D341Med (cell line): ENCODE data around the gene IGF2R.
"Not testable (repeated sequence)": the region's sequence is repeated elsewhere in the genome, so short reads cannot be mapped to it uniquely, and the experiment has no call there.

Source experiments
- DNase-seq: peaks from one replicate; pipeline ENCODE4 v3.0.0; 2012; ENCODE audit warnings: low spot score

IGF2R gene

DNA sequence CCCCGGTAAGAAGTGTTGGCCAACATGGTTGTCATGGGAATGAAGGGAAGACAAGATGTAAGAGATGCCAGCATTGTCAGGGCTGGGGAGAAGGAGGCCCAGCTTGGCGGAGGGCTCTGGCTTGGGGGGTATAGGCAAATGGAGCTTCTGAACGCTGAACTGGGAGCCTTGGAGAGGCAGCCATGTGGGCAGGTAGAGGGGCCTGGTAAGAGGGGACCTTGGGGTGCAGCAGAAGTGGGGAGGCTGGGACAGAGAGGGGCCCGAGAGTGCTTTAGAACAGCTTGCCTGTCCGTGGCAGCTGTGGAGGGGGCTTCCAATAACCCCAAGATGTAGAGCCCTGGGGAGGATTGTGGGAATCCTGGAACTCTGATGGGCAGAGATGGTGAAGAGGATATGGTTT lies 155.7 kb downstream of the IGF2R start:
- no peak for DNase-seq

DNA sequence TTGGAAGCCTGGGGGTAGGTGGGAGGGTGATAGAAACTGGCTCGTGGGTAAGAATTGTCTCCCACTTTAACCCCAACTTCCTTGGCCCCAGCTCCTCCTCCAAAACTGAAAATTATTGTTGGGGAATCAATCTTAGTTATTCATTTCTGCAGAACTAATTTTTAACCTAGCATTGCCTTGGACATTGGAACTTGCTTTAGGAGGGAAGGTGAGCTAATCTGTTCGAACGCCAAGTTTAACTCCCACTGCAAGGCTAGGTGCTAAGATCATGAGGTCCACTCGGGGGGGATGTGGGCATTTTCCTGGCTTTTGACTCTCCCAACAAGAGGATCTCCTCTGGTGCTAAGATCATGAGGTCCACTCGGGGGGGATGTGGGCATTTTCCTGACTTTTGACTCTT lies 156.2 kb downstream of the IGF2R start:
- not testable (repeated sequence) for DNase-seq

DNA sequence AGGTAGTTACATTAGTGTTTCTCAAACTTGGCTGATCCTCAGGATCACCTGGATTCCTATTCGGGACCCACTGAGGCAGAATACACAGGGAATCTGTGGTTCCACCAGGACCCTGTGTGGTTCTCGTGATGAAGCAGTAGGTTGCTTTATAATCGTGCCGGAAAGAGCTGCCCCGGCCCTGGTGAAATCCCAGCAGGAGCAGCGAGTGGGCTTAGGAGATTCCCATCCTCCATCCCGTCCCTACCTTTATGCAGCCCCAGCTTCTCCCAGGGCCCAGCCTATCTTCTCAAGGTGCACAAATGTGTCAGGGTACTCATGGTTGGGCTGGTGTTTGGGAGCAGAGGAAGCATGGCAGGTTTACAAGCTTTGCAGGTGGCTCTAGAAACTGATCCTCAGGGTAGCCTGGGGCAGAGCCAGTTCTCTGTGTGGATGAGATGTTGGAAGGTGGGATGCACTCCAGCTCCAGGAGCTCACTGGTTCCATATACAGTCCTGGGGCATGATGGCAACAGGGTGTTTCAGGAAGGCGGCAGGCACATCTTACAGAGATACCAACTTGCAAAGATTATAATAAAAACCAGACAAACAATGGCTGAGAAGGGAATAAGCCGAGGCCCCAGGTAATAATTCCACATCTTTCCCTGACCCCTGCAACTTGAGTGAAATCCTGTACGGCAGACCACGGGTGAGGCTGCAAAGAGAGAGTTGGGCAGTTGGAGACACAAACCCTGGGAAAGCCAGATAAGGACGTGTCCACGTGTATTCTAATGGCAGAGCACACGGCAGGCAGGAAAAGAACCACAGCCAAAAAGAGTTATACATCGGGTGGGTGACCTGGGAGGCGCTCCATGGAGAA lies 158.6 kb downstream of the IGF2R start:
- DNase-seq = no peak

DNA sequence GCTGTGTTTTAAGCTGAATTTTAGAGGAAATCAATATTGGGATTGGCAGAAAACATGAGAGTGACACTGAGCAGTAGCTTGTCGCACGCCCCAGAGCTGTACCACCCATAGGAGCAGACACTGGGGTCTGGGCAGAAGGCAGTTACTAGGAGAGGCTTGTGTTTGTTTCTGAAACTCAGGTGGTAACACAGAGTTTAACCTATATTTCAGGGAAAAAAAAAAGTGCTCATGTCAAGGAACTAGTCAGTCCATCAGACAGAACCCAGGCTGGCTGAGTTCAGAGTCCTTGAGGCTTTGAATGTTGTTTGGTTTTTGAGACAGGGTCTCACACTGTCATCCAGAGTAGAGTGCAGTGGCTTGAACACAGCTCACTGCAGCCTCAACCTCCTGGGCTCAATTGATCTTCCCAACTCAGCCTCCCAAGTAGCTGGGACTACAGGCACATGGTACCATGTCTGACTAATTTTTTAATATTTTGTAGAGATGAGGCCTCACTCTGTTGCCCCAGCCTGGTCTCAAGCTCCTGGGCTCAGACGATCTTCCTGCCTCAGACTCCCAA lies 159.3 kb downstream of the IGF2R start:
- no peak for DNase-seq

DNA sequence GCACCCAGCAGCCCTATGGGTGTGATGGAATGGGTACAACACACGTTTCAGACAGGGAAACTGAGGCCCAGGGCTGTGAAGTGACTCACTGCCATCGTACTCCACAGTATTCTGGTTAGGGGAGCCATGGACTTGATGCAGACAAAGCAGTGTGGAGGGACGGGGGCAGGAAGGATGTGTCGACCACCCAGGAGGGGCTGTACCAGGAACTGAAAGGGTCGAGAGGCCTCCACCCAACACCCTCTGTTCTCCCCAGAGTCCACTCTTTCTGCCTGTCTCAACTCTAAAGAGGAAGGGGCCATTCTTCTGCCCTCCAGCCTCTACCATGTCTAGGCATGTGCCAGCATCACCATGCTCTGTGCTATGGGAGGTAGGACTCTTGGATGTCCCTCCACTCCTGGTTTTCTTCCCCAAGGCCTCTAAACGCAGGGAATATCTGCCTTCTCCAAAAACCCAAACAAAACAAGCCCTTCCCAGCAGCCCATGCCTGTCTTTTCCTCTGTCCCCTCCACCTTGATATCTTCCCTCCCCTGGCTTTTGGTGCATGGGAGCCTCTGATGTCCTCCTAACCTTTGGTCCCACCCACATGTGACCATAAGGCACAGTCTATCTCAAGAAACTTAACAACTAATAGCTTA lies 160.1 kb downstream of the IGF2R start:
- no peak for DNase-seq

DNA sequence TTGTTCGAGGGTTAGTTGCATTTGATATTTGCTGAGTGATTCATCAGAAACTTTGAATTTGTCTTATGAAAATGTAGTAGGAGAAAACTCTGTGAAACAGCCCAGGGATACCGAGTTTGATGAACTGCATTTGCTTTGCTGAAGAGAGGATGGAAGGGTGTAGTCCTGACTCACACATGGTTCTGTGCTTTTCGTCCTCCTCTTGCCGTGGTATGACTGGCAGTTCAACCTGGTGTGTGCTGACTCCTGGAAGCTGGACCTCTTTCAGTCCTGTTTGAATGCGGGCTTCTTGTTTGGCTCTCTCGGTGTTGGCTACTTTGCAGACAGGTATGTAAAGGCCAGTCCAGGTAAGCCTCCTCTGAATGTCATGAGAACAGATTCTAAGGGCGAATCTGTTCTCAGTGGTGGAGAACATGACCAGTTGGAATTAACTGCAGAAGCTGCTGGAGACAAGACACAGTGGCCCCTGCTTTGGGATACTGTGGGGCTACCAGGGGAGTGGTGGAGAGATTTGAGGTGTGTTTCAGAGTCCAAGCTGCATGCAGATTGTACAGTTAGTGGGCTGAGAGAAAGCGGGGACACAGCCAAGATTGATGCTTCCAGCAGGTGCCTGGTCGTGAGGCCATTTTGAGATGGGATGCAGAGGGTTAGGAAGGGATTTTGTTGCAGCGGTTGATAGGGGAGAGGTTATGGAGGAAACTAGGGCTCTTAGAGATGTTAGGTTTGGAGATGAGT lies 161.2 kb downstream of the IGF2R start:
- DNase-seq = no peak

DNA sequence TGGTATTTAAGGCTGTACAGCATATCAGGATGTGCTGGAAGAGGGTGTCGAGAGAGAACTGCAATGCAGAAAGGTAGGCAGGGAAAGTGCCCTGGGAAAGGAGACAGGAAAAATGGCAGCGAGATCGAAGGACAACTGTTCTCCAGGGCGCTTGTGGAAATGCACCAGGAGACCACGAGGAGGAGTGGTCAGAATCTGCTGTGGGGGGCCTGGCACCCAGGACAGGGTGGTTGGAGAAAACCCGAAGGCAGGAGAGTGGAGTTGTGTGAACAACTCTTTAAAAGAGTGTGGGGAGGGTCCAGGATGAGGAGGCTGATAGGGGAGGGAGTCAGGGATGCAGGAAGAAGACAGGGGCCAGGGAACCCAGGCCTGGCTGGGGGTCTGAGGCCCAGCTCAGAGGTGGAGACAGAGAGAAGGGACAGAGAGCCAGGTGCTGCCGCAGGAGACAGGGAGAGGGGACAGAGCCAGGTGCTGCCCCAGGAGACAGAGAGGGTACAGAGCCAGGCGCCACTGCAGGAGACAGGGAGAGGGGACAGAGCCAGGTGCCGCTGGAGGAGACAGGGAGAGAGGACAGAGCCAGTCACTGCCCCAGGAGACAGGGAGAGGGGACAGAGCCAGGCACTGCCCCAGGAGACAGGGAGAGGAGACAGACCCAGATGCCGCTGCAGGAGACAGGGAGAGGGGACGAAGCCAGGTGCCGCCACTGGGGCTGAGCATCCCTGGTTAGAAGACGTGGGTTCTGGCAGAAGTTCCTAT lies 162.0 kb downstream of the IGF2R start:
- DNase-seq = no peak

DNA sequence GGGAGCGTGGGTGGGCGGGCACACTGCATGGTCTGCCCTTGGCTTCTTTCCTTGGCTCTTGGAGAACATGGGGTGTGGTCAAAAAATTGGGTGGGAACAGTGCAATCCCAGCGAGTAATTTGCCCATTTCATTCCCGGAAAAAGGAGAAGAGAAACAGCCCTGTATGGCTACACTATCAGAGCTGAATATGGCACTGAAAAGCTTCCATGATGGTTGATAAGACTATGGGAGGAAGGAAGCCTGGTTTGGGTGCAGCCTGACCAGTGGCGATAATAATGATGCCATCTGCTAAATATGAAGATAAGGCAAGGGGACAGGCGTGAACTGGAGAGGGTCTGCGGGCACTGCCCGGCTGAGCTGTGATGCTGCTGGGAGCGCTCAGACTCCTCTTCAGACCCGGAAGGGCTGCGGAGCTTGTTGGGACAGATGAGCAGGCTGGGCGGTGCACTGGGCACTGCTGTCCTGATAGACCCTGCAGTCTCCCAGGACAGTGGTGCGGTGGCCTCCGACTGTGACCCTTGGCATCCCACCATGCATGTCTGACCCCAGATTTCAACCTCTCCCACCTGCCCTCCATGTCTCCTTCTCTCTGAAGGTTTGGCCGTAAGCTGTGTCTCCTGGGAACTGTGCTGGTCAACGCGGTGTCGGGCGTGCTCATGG lies 162.9 kb downstream of the IGF2R start:
- no peak for DNase-seq

DNA sequence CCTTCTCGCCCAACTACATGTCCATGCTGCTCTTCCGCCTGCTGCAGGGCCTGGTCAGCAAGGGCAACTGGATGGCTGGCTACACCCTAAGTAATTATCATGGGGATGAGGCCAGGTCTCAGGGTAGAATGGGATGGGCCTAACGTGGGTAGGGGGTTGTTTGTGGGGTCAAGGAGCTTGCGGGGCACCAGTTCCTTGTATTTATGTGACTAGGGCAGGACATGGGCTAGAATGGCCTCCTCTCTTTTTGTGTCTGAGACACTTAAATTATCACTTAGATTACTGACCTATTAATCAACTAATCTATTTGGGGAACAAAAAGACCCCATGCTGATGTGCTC lies 163.4 kb downstream of the IGF2R start:
- no peak for DNase-seq

DNA sequence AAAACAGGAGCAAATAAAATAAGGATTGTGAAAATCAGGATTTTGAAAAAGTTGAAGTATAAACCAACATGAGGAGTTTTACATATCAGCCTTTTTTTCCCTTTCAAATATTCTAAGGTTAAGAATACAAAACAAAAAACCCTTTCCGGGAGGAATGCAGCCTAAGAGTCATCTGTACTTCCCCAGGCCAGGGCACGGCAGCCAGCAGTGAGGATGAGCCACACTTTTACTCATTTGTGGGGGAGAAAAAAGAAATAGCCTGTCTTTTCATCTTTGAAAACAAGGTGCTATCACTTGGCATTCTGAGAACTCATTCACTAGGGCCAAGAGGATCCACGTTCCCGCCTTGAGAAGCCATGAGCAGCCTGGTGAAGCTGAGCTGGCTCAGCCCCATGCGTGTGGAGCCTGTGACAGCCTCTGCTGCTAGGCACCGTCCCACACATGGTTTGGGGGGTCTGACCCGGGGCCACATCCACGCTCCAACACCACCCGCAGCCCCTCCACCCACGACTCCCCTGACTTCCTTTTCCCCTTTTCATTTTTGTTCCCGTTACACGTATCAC lies 164.0 kb downstream of the IGF2R start:
- DNase-seq = no peak

DNA sequence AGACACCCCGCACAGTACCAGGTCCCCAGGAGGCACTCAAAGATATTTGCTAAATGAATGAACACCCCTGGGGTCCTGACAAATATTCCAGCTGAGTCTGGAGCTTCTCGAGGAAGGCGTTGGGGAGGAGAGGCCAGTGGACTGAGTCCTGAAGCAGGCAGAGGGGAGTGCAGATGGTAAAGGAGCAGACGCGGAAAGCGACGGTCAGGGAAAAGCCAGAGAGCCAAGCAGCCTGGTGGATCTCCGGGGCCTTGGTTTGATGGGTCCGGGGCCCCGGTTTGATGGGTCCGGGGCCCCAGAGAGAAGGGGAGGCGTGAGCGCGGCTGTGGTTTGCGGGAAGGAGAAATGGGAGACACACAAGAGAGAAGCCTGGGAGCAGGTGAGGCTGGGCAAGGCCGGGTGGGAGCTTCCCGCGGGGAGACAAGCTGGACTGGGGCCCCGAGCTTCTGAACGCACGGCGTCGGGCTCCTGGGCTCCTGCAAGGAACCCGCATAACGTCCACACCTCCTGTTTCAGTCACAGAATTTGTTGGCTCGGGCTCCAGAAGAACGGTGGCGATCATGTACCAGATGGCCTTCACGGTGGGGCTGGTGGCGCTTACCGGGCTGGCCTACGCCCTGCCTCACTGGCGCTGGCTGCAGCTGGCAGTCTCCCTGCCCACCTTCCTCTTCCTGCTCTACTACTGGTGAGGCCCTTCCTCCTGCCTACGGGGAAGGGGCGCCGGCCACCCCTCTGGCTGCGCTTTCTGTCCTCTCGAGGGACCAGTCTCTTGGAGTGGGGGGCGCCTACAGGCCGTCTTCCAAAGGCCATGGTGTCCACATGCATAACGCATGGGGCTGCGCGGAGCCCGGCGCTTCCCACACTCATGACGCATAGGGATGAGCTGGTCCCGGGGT lies 164.8 kb downstream of the IGF2R start:
- no peak for DNase-seq

DNA sequence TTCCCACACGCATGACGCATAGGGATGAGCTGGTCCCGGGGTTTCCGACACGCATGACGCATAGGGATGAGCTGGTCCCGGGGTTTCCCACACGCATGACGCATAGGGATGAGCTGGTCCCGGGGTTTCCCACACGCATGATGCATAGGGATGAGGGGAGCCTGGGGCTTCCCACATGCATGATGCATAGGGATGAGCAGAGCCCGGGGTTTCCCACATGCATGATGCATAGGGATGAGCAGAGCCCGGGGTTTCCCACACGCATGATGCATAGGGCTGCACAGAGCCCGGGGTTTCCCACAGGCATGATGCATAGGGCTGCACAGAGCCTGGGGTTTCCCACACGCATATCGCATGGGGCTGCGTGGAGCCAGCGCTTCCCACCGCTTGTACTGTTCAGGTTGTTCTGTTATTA lies 165.5 kb downstream of the IGF2R start:
- not testable (repeated sequence) for DNase-seq

DNA sequence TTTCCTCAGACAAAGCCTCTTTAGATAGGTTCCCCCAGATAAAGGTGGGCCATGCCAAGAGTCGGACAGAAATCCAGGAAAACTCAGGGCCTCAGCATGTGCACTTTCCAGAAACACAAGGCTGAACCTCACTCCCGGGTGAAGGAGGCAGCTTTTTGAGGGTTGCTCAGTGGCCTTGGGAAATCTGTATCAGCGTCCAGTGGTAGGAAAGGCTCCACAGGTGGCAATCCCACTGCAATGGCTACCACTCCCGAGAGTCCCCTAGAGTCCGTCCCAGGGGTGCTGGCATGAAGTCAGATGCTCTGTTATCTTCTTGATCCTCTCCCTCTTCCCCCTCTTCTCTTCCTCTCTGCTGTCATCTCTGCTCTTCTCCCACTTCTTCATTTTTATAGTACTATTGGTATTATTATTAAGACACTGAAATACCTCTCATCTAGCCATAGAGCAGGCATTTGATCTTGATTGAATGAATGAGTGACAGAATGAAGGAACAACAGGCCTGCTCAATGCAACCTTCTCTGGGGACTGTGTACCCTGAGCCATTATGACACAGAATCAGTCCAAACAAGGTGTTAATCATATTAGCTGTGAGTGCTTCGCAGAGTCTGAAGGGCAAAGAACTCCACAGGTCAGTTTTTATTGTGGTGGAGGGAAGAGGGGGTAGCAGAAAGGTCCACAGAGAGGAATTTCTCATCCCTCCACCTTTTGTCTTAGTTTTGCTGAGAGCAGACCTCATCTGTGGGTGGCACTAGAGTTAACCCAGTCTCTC lies 166.1 kb downstream of the IGF2R start:
- no peak for DNase-seq

DNA sequence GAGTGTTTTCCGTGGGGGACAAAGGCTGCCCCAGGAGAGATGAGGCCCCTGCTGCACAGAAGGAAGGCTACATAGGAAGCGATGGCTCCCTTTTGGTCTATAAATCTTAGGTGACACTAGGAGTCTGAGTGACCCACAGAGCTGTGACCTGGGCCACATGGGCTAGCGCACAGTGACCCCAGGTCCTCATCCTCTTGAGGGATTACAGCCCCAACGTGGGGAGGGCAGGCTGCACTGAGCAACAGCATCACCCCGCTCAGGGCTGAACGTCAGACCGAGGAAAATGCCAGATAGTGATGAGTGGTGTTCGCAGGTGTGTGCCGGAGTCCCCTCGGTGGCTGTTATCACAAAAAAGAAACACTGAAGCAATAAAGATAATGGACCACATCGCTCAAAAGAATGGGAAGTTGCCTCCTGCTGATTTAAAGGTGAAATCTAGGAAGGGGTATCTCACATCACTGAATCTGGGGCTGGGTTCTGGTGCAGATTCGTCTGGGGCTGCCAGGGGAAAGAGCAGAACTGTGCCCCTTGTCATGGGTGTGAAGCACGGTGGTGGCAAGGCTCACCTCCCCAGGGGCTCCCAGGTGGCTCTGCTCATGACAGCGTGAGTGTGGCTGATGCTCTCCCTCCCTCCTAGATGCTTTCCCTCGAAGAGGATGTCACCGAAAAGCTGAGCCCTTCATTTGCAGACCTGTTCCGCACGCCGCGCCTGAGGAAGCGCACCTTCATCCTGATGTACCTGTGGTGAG lies 167.2 kb downstream of the IGF2R start:
- no peak for DNase-seq

DNA sequence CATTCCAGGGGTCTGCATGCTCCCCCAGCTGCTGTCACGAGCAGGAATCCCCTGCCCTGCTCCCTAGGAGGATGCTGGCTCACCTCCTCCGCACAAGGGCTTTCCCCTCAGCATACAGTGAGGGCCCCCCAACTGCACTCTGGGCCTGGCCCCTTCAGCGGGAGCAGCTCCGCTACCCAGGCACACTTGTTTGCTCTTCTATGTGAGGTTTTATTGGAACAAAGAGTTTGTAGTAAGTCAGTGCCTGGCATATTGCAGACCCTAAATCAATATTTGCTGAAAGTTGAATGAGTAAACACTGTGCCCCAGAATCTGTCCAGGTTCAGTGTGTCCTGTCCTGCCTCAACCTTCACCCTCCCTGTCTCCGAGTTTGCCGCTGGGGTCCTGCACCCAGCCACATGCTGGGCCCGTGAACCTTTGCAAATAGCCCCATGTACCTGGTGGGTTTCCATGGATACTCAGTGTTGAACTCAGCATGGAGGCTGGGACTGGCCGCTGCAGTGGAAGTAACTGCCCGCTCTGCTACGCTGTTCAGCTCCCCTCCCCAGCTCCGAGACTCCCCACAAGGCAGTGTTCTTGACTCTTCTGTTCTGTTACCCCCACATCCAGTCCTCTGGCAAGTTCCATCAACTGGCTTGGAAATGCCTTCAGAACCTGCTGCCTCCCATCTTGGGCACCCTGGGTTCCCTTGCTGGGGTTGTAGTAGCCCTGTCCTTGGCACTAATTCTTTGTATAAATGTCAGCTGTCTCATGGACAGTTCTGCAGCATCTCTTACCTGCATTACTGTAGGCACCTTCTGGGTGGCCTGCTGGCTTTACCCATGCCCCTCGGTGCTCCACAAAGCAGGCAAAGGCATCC lies 168.5 kb downstream of the IGF2R start:
- DNase-seq = no peak

DNA sequence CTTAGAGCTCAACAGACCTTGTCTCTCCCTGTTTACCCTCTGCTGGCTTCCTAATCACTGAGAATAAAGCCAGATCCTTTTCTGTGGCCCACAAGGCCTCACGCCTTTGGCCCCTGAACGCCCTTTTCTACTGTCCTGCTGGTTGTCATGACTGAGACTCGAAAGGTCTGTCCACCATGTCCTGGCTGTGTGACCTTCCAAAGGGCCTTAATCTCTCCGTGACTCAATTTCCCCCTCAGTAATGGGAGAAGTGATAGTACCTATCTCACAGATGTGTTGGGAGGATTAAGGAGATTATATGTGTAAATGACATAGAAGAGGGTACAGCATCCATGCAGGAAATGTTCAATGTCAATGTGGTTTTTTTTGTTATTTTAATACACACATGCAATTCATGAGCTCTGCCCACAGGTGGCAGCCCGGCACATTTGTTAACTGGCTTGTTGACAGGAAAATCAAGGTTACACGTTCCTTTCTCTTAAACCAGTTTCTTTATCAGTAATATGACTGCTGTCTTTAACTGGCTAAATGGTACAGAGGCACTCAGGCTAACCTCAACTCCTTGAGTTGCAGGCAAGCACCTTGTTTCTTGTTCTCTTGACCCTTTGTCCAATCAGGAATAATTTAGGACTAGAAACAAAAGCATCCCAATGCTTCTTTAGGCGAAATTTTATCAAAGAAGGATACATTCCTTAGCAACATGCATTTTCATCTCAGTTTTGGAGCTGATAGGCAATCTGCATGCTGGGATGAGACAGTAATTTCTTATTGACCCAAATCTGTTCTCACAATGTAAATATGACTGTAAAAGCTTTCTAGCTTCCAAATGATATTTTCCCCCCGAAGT lies 169.3 kb downstream of the IGF2R start:
- DNase-seq = peak; percentile 55
